Measurements from ENCODE around the gene OR52E1.

DNA sequence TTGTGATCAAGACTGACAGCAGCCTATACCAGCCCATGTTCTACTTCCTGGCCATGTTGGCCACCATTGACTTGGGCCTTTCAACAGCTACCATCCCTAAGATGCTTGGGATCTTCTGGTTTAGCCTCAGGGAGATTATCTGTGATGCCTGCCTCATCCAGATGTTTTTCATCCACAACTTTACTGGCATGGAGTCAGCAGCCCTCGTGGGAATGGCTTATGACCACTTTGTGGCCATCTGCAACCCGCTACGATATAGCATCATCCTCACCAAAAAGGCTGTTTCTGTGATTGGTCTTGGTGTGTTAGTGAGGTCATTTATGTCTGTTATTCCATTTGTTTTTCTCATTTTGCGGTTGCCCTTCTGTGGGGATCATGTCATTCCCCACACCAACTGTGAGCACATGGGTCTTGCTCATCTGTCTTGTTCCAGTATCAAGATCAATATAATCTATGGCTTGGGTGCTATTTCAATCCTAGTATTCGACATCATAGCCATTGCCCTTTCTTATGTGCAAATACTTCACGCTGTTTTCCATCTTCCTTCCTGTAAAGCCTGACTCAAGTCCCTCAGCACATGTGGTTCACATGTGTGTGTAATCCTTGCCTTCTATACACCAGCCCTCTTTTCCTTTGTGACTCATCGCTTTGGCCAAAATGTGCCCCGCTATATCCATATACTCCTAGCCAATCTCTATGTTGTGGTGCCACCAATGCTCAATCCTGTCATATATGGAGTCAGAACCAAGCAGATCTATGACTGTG is 23.6 kb downstream of the OR52E1 start:
- no peak for TF ChIP-seq MLLT1 (IDR thresholded peaks at IDR 0.05)
- TF ChIP-seq NUFIP1 (IDR thresholded peaks at IDR 0.05; ENCODE audit: partially characterized antibody), result no peak
- TF ChIP-seq CREB1 (IDR thresholded peaks at IDR 0.05), result no peak
- no peak for TF ChIP-seq CREB1 (CRISPR knock-in tag; IDR thresholded peaks at IDR 0.05)
- TF ChIP-seq, protein P1, sequence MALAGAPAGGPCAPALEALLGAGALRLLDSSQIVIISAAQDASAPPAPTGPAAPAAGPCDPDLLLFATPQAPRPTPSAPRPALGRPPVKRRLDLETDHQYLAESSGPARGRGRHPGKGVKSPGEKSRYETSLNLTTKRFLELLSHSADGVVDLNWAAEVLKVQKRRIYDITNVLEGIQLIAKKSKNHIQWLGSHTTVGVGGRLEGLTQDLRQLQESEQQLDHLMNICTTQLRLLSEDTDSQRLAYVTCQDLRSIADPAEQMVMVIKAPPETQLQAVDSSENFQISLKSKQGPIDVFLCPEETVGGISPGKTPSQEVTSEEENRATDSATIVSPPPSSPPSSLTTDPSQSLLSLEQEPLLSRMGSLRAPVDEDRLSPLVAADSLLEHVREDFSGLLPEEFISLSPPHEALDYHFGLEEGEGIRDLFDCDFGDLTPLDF (CRISPR knock-in tag; IDR thresholded peaks at IDR 0.05), result no peak
- TF ChIP-seq ZNF57 (CRISPR knock-in tag; IDR thresholded peaks at IDR 0.05), result no peak
- TF ChIP-seq, protein P2, sequence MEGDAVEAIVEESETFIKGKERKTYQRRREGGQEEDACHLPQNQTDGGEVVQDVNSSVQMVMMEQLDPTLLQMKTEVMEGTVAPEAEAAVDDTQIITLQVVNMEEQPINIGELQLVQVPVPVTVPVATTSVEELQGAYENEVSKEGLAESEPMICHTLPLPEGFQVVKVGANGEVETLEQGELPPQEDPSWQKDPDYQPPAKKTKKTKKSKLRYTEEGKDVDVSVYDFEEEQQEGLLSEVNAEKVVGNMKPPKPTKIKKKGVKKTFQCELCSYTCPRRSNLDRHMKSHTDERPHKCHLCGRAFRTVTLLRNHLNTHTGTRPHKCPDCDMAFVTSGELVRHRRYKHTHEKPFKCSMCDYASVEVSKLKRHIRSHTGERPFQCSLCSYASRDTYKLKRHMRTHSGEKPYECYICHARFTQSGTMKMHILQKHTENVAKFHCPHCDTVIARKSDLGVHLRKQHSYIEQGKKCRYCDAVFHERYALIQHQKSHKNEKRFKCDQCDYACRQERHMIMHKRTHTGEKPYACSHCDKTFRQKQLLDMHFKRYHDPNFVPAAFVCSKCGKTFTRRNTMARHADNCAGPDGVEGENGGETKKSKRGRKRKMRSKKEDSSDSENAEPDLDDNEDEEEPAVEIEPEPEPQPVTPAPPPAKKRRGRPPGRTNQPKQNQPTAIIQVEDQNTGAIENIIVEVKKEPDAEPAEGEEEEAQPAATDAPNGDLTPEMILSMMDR (IDR thresholded peaks at IDR 0.05 in 2 of 3, conservative IDR thresholded peaks at IDR 0.05 in 1 of 3; ENCODE audit: insufficient read depth in 2 of 3, low read depth in 1 of 3, low read length in 3 of 3), result no peak
